K562 (cell line): ENCODE measurements around the gene RCOR1. TPM values are rescaled to one million over a fixed set of nuclear protein-coding genes. Genes with fewer than 3 reads are reported as not detected.

ENCODE experiments used
- ARID3A ChIP-seq: IDR thresholded peaks from 2 replicates; pipeline ENCODE4 v1.6.1; 2012; ENCODE audit warnings: low read depth, low read length, improper control_type of control experiment, borderline replicate concordance
- ATF7 ChIP-seq: fragments of 450-650 bp; IDR thresholded peaks from 2 replicates; pipeline ENCODE4 v1.7.1; 2014; ENCODE audit warnings: mild to moderate bottlenecking, moderate library complexity
- CXXC5 ChIP-seq: fragments of 250-450 bp; sonication (Bioruptor Pico); IDR thresholded peaks from 2 replicates; pipeline ENCODE4 v1.8.0; 2022; ENCODE audit warnings: inconsistent platforms, mild to moderate bottlenecking, moderate library complexity
- FOXA1 ChIP-seq: fragments of 450-650 bp; IDR thresholded peaks from 2 replicates; pipeline ENCODE4 v1.6.1; 2016; ENCODE audit warnings: mild to moderate bottlenecking, borderline replicate concordance
- HDAC1 ChIP-seq, 2 experiments: fragments of 450-650 bp; IDR thresholded peaks; 2 replicates each; pipeline ENCODE4 v1.6.1; 2016 to 2017; ENCODE audit warnings: inconsistent platforms in 1 of 2, mild to moderate bottlenecking in 1 of 2, moderate library complexity in 1 of 2
- HIVEP1 ChIP-seq: fragments of 250-450 bp; sonication (Bioruptor Pico); IDR thresholded peaks from 2 replicates; pipeline ENCODE4 v1.4.0; 2020; ENCODE audit warnings: mild to moderate bottlenecking
- KAT7 ChIP-seq: sonication (generic); formaldehyde crosslinking; IDR thresholded peaks from 2 replicates; pipeline ENCODE4 v1.8.0; 2022; ENCODE audit warnings: missing genetic modification reagents, mild to moderate bottlenecking, borderline replicate concordance
- KLF1 ChIP-seq: fragments of 450-650 bp; IDR thresholded peaks from 2 replicates; pipeline ENCODE4 v1.6.1; 2016; ENCODE audit warnings: missing genetic modification characterization, missing compliant biosample characterization
- POLR3G ChIP-seq: IDR thresholded peaks from 2 replicates; pipeline ENCODE4 v1.6.1; 2011; ENCODE audit not compliant: insufficient read length, insufficient replicate concordance; ENCODE audit errors: extremely low read depth
- RFX1 ChIP-seq: fragments of 450-650 bp; IDR thresholded peaks from 2 replicates; pipeline ENCODE4 v1.6.1; 2016; ENCODE audit warnings: mild to moderate bottlenecking, moderate library complexity
- YY1 ChIP-seq, 3 experiments: IDR thresholded peaks; 2 replicates each; pipeline ENCODE4 v1.6.1; 2011; ENCODE audit warnings: low read length in 2 of 3, mild to moderate bottlenecking in 2 of 3, moderate library complexity in 2 of 3, borderline replicate concordance in 1 of 3, control low read depth in 1 of 3, low read depth in 1 of 3; ENCODE audit not compliant: insufficient read depth in 3 of 3, insufficient replicate concordance in 2 of 3, control insufficient read depth in 1 of 3, insufficient read length in 1 of 3; ENCODE audit errors: extremely low read depth in 1 of 3
- ZNF57 ChIP-seq: fragments of 450-650 bp; formaldehyde crosslinking; IDR thresholded peaks from 2 replicates; pipeline ENCODE4 v1.4.0; 2020; ENCODE audit warnings: mild to moderate bottlenecking, moderate library complexity
- ZNF584 ChIP-seq: fragments of 200-800 bp; sonication (Bioruptor generic); IDR thresholded peaks from 2 replicates; pipeline ENCODE4 v1.6.1; 2016; ENCODE audit warnings: low read depth, mild to moderate bottlenecking, missing genetic modification characterization, missing compliant biosample characterization
- ZNF589 ChIP-seq: fragments of 200-800 bp; sonication (Bioruptor generic); IDR thresholded peaks from 2 replicates; pipeline ENCODE4 v1.6.1; 2016; ENCODE audit warnings: low read depth, missing genetic modification characterization, missing compliant biosample characterization
- polyA plus RNA-seq, 8 experiments: library from polyadenylated mRNA; depleted of rRNA in 4 of 8; stranded (reverse) in 5 of 8; unstranded in 3 of 8; fragments of >200 nt; fragmentation: Nextera tagmentation in 2 of 8; fragmentation: Illumina TruSeq in 1 of 8; extraction: Ambion mirVana in 2 of 8; extraction: Trizol in 1 of 8; gene quantifications; 2 replicates each; pipeline versions ENCODE4 v1.2.1 to v1.2.3, GENCODE V29; 2011 to 2014; ENCODE audit warnings: inconsistent platforms in 1 of 8, missing spikeins in 1 of 8
- total RNA-seq, 7 experiments: library from RNA; depleted of rRNA in 6 of 7; stranded (reverse); fragments of >200 nt in 6 of 7; fragmentation: Illumina TruSeq in 2 of 7; extraction: Trizol in 2 of 7; gene quantifications; 2 replicates each; pipeline versions ENCODE4 v1.2.1 to v1.2.3, GENCODE V29; 2011 to 2021; ENCODE audit warnings: low replicate concordance in 1 of 7
- TF ChIP-seq, protein P1 (sequence below): fragments of 450-650 bp; IDR thresholded peaks from 2 replicates; pipeline ENCODE4 v1.6.1; 2014; ENCODE audit warnings: low read depth, mild to moderate bottlenecking, moderate library complexity, borderline replicate concordance
- TF ChIP-seq, protein P2 (sequence below), 2 experiments: fragments of 450-650 bp; IDR thresholded peaks; 2 replicates each; pipeline ENCODE4 v1.6.1; 2016
- TF ChIP-seq, protein P3 (sequence below): fragments of 200-400 bp; formaldehyde crosslinking; IDR thresholded peaks from 2 replicates; pipeline ENCODE4 v1.6.1; 2017; ENCODE audit warnings: mild to moderate bottlenecking, low read depth, low read length, moderate library complexity
- TF ChIP-seq, protein P4 (sequence below): sonication (generic); formaldehyde crosslinking; IDR thresholded peaks from 2 replicates; pipeline ENCODE4 v1.8.0; 2022; ENCODE audit warnings: missing genetic modification reagents, mild to moderate bottlenecking, borderline replicate concordance

RCOR1 gene
- total and polyA plus RNA-seq, 9 of the 15 experiments (the other 6 are each of a cell fraction or from before 2014, with no cell fraction given) = 8.5 to 47.9 (median 20.9) TPM

GRCh38 chr14:102551995-102552705 lies 40.3 kb upstream of the RCOR1 start (continued):
- TF ChIP-seq, protein P1, sequence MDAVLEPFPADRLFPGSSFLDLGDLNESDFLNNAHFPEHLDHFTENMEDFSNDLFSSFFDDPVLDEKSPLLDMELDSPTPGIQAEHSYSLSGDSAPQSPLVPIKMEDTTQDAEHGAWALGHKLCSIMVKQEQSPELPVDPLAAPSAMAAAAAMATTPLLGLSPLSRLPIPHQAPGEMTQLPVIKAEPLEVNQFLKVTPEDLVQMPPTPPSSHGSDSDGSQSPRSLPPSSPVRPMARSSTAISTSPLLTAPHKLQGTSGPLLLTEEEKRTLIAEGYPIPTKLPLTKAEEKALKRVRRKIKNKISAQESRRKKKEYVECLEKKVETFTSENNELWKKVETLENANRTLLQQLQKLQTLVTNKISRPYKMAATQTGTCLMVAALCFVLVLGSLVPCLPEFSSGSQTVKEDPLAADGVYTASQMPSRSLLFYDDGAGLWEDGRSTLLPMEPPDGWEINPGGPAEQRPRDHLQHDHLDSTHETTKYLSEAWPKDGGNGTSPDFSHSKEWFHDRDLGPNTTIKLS = peak; percentile 43; the same call in 1 of the 2 replicates
- TF ChIP-seq, protein P2, sequence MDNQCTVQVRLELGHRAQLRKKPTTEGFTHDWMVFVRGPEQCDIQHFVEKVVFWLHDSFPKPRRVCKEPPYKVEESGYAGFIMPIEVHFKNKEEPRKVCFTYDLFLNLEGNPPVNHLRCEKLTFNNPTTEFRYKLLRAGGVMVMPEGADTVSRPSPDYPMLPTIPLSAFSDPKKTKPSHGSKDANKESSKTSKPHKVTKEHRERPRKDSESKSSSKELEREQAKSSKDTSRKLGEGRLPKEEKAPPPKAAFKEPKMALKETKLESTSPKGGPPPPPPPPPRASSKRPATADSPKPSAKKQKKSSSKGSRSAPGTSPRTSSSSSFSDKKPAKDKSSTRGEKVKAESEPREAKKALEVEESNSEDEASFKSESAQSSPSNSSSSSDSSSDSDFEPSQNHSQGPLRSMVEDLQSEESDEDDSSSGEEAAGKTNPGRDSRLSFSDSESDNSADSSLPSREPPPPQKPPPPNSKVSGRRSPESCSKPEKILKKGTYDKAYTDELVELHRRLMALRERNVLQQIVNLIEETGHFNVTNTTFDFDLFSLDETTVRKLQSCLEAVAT (IDR thresholded peaks at IDR 0.05) = peak in 1 of 2 experiments; percentile 71; a peak in 1 of 4 replicates
- no peak; the same call in 1 of the 2 replicates for TF ChIP-seq KLF1 (tag)
- peak; percentile 49; the same call in 1 of the 2 replicates for TF ChIP-seq KAT7 (CRISPR knock-in tag)
- no peak for TF ChIP-seq POLR3G
- TF ChIP-seq ZNF589 (CRISPR knock-in tag) = peak; percentile 48; the same call in 1 of the 2 replicates
- no peak for TF ChIP-seq RFX1
- TF ChIP-seq CXXC5 (CRISPR knock-in tag) = peak; percentile 39; the same call in 1 of the 2 replicates
- TF ChIP-seq, protein P3, sequence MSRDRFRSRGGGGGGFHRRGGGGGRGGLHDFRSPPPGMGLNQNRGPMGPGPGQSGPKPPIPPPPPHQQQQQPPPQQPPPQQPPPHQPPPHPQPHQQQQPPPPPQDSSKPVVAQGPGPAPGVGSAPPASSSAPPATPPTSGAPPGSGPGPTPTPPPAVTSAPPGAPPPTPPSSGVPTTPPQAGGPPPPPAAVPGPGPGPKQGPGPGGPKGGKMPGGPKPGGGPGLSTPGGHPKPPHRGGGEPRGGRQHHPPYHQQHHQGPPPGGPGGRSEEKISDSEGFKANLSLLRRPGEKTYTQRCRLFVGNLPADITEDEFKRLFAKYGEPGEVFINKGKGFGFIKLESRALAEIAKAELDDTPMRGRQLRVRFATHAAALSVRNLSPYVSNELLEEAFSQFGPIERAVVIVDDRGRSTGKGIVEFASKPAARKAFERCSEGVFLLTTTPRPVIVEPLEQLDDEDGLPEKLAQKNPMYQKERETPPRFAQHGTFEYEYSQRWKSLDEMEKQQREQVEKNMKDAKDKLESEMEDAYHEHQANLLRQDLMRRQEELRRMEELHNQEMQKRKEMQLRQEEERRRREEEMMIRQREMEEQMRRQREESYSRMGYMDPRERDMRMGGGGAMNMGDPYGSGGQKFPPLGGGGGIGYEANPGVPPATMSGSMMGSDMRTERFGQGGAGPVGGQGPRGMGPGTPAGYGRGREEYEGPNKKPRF = no peak
- no peak for TF ChIP-seq ARID3A
- peak in 1 of 2 experiments; percentile 55; a peak in 2 of 4 replicates for TF ChIP-seq HDAC1 (IDR thresholded peaks at IDR 0.05)
- TF ChIP-seq YY1 (IDR thresholded peaks at IDR 0.05; ENCODE audit: borderline replicate concordance in 1 of 3, control insufficient read depth in 1 of 3, extremely low read depth in 1 of 3, insufficient read depth in 3 of 3, insufficient read length in 1 of 3, insufficient replicate concordance in 2 of 3, low read depth in 1 of 3, low read length in 2 of 3) = peak in 2 of 3 experiments; percentile 33 to 66
- TF ChIP-seq ZNF584 = peak; percentile 39; the same call in 1 of the 2 replicates
- TF ChIP-seq ZNF57 (CRISPR knock-in tag) = no peak
- TF ChIP-seq HIVEP1 (CRISPR knock-in tag) = no peak
- TF ChIP-seq, protein P4, sequence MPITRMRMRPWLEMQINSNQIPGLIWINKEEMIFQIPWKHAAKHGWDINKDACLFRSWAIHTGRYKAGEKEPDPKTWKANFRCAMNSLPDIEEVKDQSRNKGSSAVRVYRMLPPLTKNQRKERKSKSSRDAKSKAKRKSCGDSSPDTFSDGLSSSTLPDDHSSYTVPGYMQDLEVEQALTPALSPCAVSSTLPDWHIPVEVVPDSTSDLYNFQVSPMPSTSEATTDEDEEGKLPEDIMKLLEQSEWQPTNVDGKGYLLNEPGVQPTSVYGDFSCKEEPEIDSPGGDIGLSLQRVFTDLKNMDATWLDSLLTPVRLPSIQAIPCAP (CRISPR knock-in tag) = no peak
- TF ChIP-seq ATF7 = peak; percentile 83
- no peak for TF ChIP-seq FOXA1
